ENCODE measurements around the gene LRRC1.

DNA sequence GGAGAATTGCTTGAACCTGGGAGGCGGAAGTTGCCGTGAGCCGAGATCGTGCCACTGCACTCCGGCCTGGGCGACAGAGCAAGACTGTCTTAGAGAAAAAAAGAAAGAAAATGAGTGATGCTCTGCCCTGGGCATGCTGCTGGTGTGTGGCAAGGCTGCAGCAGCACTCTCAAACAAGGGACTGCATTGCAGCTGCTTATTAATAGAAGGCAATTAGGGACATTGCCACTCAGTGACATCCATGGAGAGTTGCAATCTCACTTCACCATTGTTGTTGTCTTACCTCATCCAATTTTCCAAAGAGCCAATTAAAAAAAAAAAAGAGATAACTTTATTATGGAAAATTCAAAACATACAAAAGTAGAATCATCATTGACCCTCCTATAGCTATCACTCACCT is 131.1 kb downstream of the LRRC1 start:
- TF ChIP-seq, protein P1, sequence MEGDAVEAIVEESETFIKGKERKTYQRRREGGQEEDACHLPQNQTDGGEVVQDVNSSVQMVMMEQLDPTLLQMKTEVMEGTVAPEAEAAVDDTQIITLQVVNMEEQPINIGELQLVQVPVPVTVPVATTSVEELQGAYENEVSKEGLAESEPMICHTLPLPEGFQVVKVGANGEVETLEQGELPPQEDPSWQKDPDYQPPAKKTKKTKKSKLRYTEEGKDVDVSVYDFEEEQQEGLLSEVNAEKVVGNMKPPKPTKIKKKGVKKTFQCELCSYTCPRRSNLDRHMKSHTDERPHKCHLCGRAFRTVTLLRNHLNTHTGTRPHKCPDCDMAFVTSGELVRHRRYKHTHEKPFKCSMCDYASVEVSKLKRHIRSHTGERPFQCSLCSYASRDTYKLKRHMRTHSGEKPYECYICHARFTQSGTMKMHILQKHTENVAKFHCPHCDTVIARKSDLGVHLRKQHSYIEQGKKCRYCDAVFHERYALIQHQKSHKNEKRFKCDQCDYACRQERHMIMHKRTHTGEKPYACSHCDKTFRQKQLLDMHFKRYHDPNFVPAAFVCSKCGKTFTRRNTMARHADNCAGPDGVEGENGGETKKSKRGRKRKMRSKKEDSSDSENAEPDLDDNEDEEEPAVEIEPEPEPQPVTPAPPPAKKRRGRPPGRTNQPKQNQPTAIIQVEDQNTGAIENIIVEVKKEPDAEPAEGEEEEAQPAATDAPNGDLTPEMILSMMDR (IDR thresholded peaks at IDR 0.05 in 8 of 11, conservative IDR thresholded peaks at IDR 0.05 in 3 of 11) = no peak
- TF ChIP-seq POLR2A (IDR thresholded peaks at IDR 0.05) = no peak
- TF ChIP-seq POLR2AphosphoS5 (IDR thresholded peaks at IDR 0.05) = no peak

Data from spleen (tissue), 7 donors.